GM18858 (cell line): ENCODE data around the gene BCL11B.
A peak's percentile ranks its signal among the peaks of the same experiment; 100 is the strongest.

Source experiments
- ATAC-seq: cut with Tn5 transposase; IDR thresholded peaks from one replicate; pipeline ENCODE4 v1.9.1; 2021; ENCODE audit not compliant: unreplicated experiment

BCL11B gene

DNA sequence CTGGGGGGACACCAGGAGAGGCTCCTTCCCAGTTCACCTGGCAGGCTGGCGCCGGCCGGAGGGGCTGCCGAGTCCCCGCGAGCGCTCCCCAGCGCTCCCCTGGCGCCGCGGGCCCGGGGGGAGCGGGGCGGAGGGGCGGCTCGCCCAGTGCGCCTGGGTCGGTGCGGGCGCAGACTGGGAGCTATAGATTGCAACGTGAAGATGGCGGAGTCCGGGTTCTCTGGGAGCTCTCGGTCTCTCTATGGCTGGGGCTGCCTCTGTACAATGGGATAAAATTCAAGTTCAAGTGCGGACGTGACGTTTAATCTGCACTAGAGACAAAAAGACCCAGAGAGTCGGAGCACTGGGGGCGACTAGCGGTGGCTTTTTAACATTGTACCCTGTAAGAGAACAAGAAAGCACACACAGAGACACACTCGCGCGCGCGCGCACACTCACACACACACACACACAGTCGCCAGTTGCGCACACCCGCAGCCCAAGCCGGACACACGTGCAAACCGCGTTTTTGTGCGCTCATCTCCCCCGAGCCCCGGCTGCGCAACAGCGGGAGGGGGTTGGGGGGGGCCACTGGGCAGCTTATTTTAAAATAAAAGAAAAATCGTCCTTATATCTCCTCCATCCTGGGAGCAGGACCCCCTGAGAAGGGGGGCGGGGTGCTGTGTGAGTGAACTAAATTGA lies at the start of gene BCL11B:
Gene BCL11B, minus strand, starts transcription at position 247 of the 681 bp plus-strand sequence. CDS start 979 bp downstream, outside the sequence.
- peak; percentile 88 for ATAC-seq

DNA sequence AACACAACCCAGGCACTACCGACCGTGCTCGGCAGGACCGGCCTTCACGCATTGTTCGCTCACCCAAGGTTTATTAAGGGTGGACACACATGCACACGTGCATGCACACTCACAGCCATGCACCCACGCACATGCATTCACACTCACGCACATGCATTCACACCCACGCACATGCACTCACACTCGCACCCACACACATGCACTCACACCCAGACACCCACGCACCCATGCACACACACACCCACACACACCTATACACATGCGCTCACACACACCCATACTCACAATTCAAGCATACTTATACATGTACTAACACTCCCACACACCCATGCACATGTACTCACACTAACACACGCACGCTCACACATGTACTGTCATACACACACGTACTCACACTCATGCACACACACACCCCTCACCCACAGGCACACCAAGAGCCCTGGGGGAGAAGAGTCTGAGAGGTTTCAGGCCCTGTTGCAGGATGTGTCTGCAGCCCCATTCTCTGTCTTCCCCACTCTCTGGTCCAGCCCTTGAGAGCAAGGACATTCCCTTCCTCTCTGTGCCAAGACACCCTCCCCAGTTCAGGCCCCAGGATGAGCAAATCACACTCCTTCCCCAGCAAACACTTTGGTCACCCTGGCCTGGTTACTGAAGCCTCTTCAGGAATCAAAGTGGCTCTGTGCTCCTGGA lies 49.4 kb upstream of the BCL11B start:
- ATAC-seq = no peak

DNA sequence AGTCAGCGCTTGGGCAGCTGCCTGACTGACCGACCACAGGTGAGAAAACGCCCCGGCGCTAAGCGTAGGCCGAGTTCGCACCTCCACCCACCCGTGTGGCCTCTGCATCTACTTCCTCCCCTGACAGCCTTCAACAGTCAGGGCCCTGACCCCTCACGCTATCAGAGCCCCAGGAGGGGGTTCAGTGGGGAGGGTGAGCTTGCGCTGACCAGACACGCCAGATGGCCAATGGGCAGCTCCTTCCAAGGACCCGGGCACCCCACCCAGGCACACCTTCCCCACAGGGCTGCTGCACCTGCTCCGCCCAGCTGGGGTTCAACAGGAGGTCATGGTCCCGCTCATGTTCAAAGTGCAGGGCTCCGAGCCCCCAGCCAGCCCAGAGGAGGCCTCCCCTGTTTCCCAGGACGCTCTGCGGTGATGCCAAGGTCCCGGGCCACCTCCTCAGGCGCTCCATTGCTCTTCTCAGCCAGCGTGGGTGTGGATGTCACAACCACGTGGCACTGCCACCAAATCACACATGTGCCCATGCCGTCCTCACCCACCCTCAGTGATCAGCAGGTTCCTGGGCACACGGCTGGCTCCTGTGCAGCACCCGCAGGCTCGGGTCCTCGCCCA lies 48.7 kb upstream of the BCL11B start:
- no peak for ATAC-seq

DNA sequence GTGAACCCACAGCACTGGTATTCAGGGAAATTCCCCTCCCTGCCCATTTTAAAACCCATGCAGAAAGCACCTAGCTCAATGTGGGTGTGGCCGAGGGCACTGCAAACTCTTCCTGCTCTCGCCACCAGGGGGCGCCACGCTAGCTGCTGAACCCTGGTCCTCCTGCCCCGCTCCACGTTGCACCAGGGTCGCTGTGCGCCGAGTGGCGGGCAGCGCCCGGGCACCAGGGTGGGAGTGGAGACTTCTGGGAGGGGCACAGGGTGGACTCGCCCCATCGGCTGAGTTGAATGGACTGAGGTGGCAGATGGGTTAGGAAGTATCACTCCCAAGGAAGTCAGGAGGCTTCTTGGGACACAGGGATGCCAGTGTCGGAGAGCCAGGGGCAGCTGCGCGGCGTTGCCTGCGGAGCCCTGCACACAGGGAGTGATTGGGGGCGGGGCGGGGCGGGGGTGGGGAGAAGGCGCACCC lies 48.1 kb upstream of the BCL11B start:
- ATAC-seq = peak; percentile 67

DNA sequence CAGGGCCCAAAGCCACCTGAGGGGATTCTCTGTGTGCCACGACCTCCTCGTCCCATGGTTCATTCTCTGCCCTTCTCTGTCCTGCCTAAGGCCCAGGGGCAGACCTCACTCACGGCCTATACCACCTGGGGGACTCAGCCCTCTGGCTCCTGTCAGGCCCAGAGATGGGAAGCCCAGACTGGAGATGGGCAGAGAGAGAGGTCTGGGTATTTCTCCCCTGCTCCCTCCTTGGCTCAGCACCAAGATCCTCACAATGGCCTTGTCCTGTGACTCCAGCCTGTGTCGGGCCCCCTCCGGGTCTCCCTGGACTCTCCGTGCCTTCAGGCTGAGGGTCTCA lies 46.9 kb upstream of the BCL11B start:
- no peak for ATAC-seq

DNA sequence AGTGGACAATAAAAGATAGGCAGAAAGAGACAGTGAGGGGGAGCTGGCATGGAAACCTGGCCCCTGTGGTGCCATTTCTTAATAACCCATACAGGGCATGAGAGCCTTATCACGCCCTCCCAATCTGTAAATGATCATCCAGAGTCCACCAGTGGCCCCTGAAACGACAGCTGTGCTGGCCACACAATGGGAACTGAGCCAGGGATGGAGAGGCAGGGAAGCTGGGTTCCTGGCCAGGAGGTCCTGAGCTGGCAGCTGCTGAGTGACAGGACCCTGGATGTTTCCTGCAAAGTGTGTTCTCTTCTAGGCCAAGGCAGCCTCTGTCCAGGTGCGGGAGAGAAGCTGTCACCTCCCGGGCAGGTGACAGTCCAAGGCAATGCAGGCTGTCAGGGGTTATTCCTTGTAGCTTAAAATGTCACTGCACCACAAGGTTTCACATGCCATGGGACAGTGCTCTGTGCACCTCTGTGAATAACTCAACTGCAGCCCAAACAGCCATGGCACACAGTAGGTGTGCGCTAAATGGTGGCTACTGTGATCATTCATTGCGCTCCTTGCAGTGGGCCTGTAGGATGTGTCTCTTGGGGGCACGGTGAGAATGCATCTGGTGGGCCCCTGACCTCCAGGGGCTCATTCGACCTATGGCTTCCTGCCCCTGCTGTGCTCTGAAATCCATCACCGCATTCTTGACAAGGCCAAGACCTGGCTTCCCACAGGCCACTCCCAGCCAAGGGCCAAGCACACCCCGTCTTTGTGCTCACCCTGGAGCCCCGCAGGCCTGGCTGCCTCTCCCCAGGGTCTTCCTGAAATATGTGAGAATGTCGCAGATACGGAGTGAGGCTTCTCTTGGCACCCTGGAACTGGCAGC lies 46.3 kb upstream of the BCL11B start:
- ATAC-seq = no peak

DNA sequence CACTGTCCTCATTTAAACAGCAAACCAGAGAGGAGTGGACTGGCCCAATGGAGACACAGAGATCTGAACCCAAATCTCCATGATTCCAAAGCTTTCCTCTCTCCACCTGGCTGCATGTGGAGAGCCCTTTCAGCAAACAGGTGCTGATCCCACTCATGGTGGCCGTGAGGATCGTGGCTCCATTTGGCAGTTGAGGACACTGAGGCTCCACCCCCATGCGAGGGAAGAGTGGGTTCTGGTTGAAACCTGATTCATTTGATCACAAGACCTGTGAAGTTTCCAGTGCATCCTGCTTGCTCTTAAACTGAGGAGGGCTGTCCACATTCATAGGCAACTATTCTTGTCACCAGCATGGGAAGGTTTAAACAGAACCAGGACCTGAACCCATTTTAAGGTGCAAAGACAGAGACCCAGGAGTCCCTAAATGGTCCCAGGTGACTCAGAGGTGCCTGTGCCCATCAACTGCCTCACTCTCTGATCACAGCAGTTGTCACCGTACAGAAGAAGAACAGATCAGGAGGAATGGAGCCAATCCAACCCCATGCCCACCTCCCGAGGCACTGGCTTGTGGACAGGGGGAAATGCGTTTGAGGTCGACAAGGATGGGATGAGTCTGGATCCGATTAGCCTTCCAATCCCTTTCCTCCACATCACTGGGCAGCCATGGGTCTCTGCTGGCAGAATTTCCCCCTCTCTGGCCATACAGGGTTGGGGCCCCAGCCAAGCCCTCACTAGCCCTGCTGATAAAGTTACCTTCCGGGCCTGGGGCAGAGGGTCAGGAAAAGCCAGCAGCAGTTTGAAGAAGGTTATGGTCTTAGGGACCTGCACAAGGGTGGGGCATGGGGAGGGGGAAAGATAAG lies 45.5 kb upstream of the BCL11B start:
- ATAC-seq = no peak

DNA sequence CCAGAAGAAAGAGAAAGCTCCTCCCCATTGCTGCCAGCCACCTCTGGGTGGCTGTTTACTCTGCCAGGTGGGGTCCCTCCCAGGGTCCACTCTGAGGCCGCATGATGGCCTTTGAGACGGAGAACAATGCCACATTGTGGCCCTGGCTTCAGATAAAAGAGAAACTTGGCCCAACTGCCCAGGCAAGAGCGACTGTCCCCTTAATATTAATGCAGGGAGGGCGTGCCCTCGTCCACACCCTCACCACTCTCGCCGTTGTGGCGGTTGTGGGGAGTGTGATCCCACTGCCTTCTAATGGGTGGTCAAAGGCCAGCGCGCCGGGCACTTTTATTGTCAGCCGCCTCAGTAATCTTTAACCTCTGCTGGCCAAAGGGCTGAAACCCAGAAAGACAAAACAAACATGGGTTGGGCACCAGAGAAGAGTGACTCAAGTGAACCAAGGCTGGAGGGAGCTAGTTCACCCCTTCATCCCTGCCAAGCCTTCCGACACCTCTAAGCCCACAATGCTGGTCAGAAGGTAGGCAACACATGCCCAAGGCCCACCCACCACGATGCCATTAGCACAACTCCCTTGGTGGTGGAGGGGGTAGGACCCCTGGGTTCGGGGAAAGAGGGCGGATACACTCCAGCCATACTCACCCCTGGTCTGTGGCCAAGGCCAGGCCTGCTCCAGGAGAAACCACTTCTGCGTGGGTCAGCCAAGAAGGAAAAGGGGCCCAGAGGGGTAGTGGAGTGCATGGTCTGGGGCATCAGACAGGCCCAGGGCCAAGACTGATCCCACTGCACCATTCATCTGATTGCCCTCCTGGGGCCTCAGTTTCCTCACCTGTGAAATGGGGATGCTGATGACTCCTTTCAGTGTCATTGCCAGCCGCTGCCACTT lies 44.5 kb upstream of the BCL11B start:
- no peak for ATAC-seq

DNA sequence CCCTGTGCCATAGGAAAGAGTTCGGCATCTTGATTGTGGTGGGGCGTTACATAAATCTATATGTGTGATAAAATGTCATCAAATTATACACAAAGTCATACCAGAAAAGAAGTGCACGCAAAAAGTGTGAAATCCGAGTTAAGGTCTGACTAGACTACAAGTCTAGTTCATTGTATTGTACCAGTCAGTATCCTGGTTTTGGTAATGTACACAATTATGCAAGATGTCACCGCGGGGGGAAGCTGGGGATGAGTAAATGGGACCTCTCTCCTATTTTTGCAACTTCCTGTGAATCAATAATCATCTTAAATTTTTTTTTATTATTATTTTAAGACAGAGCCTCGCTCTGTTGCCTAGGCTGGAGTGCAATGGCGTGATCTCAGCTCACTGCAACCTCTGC lies 43.2 kb upstream of the BCL11B start:
- ATAC-seq = no peak

DNA sequence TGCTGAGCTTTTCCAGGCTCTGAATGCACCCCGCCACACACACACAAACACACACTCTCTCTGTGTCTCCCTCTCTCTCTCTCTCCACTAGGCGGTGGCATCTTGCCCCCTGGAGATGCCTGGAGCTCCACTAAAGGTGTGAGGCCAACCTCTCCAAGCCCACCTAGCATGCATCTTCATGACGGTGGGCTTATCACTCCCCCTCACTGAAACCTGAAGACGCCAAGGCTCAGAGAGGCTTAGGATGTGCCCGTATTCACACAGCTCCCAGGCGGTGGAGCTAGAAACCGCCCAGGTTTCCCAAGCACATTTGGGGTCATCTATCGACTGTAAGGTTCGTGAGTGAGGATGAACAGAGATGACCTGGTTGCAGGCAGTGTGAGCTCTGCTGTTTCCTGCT lies 42.6 kb upstream of the BCL11B start:
- ATAC-seq = no peak

DNA sequence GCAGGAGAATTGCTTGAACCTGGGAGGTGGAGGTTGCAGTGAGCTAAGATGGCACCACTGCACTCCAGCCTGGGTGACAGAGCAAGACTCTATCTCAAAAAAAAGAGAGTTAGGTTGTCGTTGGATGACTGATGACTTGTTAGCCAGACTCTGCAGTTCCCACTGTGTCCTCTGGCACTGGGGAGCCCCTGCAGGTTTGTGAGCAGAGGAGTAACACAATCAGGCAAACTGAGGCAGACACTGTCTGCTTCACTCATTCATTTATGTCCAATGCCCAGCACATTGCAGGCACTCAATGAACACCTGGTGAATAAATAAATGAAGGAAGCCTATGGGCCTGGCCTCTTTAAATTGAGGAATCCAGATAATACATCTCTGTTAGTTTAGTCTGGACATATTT lies 41.2 kb upstream of the BCL11B start:
- no peak for ATAC-seq

DNA sequence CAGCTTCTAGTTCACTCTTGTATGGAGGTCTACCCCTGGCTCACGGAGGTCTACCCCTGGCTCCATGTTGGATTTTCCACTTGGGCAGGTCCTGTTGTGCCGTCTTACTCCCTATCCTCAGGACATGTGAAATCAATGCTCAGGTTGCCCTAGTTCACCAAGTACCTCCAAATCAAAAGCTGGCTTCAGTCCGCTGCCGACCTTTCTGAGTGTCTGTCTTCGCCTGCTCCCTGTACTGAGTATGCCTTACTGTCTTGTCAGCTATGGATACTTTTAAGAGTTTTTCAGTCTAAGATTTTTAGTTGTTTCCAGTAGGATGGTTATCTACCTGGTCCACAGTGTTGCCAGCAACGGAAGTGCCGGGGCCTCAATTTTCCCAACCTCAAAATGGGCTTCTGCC lies 40.1 kb upstream of the BCL11B start:
- ATAC-seq = no peak

DNA sequence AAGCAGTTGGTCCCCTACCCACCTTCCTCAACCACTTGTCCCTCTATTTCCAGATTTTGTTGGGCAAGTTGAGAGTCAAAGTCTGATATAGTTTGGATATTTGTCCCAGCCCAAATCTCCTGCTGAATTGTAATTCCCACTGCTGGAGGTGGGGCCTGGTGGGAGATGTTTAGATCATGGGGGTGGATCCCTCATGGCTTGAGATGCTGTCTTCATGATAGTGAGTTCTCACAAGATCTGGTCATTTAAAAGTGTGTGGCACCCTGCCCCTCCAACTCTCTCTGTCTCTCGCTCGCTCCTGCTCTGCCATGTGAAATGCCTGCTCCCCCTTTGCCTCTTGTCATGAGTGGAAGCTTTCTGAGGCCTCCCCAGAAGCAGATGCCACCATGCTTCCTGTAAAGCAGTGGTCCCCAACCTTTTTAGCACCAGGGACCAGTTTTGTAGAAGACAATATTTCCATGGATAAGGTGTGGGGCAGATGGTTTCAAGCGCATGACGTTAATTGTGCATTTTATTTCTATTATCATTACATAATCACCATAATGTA lies 37.3 kb upstream of the BCL11B start:
- ATAC-seq = no peak

DNA sequence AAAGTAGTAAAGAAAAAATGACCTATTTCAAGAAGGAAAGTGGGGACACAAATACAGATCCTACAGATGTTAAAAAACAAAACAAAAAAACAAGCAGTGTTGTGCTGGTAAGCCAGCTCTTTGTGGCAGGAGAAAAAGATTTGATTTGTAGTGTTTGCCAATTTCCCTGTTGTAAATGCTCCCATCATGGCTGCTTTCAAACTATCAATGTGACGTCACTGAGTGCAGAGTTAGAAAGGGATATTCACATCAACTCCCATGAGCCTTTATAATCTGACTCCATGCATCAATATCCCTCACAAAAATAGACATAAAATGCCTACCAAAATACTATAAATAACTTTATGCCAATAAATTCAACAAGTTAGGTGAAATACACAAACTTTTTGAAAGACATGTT lies 32.2 kb upstream of the BCL11B start:
- no peak for ATAC-seq

DNA sequence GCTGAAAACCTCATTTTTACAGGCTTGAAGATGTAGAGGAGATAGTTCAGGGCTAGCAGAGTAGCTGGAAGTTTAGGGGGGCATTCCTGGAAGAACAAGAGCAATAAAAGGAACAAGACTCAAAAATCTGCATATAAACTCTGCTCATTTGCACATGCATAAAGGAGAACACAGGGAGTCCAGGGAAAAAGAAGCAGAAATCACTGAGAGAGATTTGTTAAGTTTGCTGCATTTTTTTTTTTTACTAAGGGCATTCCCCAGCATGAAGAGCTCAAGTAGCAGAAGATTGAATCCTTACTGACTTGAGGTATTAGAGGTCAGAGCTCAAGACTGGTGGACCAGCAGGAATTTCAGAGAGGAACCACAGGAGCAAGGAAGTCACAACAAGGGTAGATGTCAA lies 28.2 kb upstream of the BCL11B start:
- ATAC-seq = no peak

DNA sequence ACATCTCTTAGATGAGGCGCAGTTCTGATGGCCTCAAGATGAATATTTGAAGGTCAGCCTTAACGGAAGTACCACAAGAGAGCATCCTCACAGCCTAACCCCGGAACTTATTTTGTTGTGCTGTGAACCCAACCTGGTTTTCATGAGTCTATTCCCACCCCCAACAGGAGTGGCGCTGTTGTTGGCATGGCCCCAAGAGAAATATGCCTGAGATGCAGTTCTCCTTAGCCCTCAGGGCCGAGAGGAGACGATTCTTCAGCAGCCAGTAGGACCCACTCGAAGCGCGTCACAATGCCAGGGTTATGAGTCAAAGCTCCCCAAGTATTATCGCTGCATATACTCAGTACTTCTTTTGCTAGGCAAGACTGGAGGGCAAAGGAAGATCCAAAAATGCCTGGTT lies 24.5 kb upstream of the BCL11B start:
- ATAC-seq = no peak

DNA sequence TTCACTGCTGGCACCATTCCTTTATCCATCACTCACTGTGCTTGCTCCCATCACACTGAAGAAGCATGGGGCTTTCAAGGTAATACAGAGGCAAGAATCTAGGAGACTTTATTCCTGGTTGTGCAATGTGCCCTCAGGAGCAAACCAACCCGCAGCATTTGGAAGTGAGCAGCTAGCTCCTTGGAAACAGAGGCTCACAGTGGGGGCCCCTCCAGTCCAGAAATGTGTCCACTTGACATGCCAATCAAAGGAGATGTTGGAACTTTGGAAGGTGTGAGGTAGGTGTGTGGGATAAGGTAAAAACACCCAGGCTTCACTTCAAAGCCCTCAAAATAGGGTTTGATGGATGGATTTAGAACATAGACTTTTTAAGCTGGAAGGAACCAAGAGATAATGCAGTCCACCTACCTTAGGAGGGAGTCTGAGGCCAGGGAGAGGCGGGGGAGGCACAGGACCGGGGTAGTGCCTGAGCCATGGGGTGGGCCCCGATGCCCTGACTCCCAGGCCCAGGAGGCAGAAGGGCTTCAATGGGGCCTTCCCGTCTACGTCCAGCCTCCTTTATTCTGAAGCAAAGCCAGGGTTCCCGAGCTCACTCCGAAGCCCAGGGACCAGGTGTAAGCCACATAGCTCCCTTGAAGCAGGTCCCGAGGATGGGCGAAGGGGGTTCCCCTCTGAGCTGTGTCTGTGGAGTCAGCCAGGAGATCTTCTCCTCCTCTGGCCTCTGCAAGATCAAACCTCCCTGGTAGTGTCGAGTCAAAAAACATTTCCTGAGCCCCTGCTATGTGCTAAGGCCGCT lies 17.6 kb upstream of the BCL11B start:
- no peak for ATAC-seq

DNA sequence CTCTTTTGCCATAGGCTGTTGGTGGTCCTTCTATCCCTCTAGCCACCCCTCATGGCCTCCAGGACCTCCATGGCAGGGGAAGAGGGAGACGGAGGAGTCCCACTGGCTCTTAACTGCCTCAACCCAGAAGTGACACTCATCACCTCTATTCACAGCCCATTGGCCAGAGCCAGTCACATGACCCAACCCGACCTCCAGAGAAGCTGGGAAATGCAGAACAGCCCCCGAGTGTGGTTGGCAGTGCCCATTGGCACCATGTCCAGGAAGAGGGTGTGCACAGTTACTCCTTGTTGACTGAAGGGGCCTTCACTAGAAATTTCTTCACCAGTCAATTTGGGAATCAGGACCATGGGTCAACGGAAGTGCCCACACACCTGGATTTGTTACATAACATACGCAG lies 17.0 kb upstream of the BCL11B start:
- no peak for ATAC-seq
